HepG2 (cell line): Measurements from ENCODE around the gene CAPN9. TPM values are rescaled to one million over a fixed set of nuclear protein-coding genes. Genes with fewer than 3 reads are reported as not detected.

Source experiments
- FOXK1 ChIP-seq: sonication (generic); formaldehyde crosslinking; IDR thresholded peaks from 2 replicates; pipeline ENCODE4 v1.4.0; 2020; ENCODE audit warnings: low read depth, missing genetic modification reagents, borderline replicate concordance
- MAFF ChIP-seq: IDR thresholded peaks from 2 replicates; pipeline ENCODE4 v1.6.1; 2011; ENCODE audit warnings: low read depth, low read length, improper control_type of control experiment
- NR2F1 ChIP-seq, 2 experiments: fragments of 450-650 bp in 1 of 2; formaldehyde crosslinking in 1 of 2; IDR thresholded peaks; 2 replicates each; pipeline versions ENCODE4 v1.5.0 to v1.6.1; 2016 to 2020; ENCODE audit warnings: mild to moderate bottlenecking in 1 of 2, missing compliant biosample characterization in 1 of 2, missing genetic modification reagents in 1 of 2, moderate library complexity in 1 of 2
- SALL1 ChIP-seq: sonication (generic); formaldehyde crosslinking; IDR thresholded peaks from 2 replicates; pipeline ENCODE4 v1.8.0; 2022; ENCODE audit warnings: mild to moderate bottlenecking, missing genetic modification reagents
- SMARCE1 ChIP-seq: fragments of 450-650 bp; IDR thresholded peaks from 2 replicates; pipeline ENCODE4 v1.6.1; 2017; ENCODE audit warnings: borderline replicate concordance
- ZBTB20 ChIP-seq: sonication (generic); formaldehyde crosslinking; IDR thresholded peaks from 2 replicates; pipeline ENCODE4 v1.8.1; 2023; ENCODE audit warnings: missing genetic modification reagents, low read depth, mild to moderate bottlenecking, borderline replicate concordance
- ZFP36L1 ChIP-seq: sonication (generic); formaldehyde crosslinking; IDR thresholded peaks from 2 replicates; pipeline ENCODE4 v1.8.0; 2022; ENCODE audit warnings: mild to moderate bottlenecking, missing genetic modification reagents, moderate library complexity
- ZMAT3 ChIP-seq: sonication (generic); formaldehyde crosslinking; conservative IDR thresholded peaks from 2 replicates; pipeline ENCODE4 v1.7.0; 2021; ENCODE audit warnings: missing genetic modification reagents
- ZNF607 ChIP-seq: sonication (generic); formaldehyde crosslinking; IDR thresholded peaks from 2 replicates; pipeline ENCODE4 v1.5.1; 2020; ENCODE audit warnings: missing genetic modification reagents, mild to moderate bottlenecking, borderline replicate concordance
- ZNF670 ChIP-seq: sonication (generic); formaldehyde crosslinking; IDR thresholded peaks from 2 replicates; pipeline ENCODE4 v1.8.0; 2022; ENCODE audit warnings: mild to moderate bottlenecking, missing genetic modification reagents, borderline replicate concordance
- polyA plus RNA-seq, 8 experiments: library from polyadenylated mRNA; depleted of rRNA in 3 of 8; stranded (reverse) in 7 of 8; unstranded in 1 of 8; fragments of >200 nt; fragmentation: Illumina TruSeq in 4 of 8; extraction: Trizol in 4 of 8; gene quantifications; 2 replicates each; pipeline versions ENCODE4 v1.2.1 to v1.2.3, GENCODE V29; 2011 to 2016; ENCODE audit warnings: low read depth in 4 of 8, missing spikeins in 1 of 8, mixed read lengths in 1 of 8; ENCODE audit not compliant: insufficient read depth in 1 of 8
- total RNA-seq, 5 experiments: library from RNA; depleted of rRNA; stranded (reverse); fragments of >200 nt; fragmentation: Illumina TruSeq; extraction: Trizol; gene quantifications; 2 replicates each; pipeline ENCODE4 v1.2.3, GENCODE V29; 2016; ENCODE audit warnings: low read depth in 1 of 5
- TF ChIP-seq, protein P1 (sequence below): sonication (generic); formaldehyde crosslinking; IDR thresholded peaks from 2 replicates; pipeline ENCODE4 v1.5.1; 2020; ENCODE audit warnings: mild to moderate bottlenecking, moderate library complexity, missing genetic modification reagents
- TF ChIP-seq, protein P2 (sequence below), 2 experiments: sonication (generic) in 1 of 2; formaldehyde crosslinking in 1 of 2; IDR thresholded peaks; 2 replicates each; pipeline versions ENCODE4 v1.5.1 to v1.6.1; 2011 to 2020; ENCODE audit warnings: borderline replicate concordance in 1 of 2, low read depth in 1 of 2, low read length in 1 of 2, mild to moderate bottlenecking in 1 of 2, missing genetic modification reagents in 1 of 2, moderate library complexity in 1 of 2
- TF ChIP-seq, protein P3 (sequence below): sonication (generic); formaldehyde crosslinking; conservative IDR thresholded peaks from 2 replicates; pipeline ENCODE4 v1.4.0; 2020; ENCODE audit warnings: missing genetic modification reagents
- TF ChIP-seq, protein P4 (sequence below): sonication (generic); formaldehyde crosslinking; IDR thresholded peaks from 2 replicates; pipeline ENCODE4 v1.5.0; 2020; ENCODE audit warnings: missing genetic modification reagents
- TF ChIP-seq, protein P5 (sequence below): sonication (generic); formaldehyde crosslinking; IDR thresholded peaks from 2 replicates; pipeline ENCODE4 v1.4.0; 2020; ENCODE audit warnings: missing genetic modification reagents, borderline replicate concordance

Gene CAPN9
- total and polyA plus RNA-seq, 2 of the 13 experiments (the other 11 are each of a cell fraction or from before 2014, with no cell fraction given), result 0.04 to 0.31 TPM

DNA sequence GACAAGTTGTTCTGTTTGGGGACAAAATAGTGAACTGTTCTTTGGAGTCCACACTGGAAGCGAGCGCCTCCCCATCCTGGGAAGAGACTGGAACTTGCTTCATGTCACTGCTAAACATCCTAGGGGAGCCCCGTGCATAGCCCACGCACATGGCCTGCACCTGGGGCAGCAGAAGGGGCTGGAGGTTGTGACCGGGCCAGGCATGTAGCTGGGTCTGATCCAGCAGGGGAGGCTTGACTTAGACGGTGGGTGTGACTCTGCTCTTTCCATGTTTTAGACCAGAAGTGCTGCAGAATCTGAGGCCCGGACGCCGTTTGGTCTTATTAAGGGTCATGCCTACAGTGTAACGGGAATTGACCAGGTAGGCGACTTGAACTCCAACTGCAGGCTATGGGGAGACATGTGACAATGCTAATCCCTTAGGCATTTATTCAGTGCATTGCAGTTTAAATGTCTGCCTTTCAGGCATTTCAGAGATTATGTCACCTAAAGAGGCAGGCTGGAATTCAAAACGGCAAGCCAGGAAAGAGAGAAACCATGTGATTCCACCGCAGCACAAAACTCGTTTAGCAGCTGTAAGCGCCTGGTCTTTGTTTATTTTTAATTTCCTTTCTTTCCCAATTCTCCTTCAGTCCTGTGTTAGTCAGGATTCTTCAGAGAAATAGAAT lies 21.8 kb downstream of the CAPN9 start (continued):
- TF ChIP-seq, protein P1, sequence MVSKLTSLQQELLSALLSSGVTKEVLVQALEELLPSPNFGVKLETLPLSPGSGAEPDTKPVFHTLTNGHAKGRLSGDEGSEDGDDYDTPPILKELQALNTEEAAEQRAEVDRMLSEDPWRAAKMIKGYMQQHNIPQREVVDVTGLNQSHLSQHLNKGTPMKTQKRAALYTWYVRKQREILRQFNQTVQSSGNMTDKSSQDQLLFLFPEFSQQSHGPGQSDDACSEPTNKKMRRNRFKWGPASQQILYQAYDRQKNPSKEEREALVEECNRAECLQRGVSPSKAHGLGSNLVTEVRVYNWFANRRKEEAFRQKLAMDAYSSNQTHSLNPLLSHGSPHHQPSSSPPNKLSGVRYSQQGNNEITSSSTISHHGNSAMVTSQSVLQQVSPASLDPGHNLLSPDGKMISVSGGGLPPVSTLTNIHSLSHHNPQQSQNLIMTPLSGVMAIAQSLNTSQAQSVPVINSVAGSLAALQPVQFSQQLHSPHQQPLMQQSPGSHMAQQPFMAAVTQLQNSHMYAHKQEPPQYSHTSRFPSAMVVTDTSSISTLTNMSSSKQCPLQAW (CRISPR knock-in tag), result peak; percentile 53; the same call in 1 of the 2 replicates
- TF ChIP-seq, protein P2, sequence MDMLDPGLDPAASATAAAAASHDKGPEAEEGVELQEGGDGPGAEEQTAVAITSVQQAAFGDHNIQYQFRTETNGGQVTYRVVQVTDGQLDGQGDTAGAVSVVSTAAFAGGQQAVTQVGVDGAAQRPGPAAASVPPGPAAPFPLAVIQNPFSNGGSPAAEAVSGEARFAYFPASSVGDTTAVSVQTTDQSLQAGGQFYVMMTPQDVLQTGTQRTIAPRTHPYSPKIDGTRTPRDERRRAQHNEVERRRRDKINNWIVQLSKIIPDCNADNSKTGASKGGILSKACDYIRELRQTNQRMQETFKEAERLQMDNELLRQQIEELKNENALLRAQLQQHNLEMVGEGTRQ (IDR thresholded peaks at IDR 0.05; ENCODE audit: low read depth, low read length), result no peak
- TF ChIP-seq, protein P2 (CRISPR knock-in tag; IDR thresholded peaks at IDR 0.05; ENCODE audit: borderline replicate concordance), result no peak
- TF ChIP-seq ZNF670 (CRISPR knock-in tag), result no peak
- no peak for TF ChIP-seq SMARCE1
- TF ChIP-seq ZMAT3, result no peak
- TF ChIP-seq, protein P3, sequence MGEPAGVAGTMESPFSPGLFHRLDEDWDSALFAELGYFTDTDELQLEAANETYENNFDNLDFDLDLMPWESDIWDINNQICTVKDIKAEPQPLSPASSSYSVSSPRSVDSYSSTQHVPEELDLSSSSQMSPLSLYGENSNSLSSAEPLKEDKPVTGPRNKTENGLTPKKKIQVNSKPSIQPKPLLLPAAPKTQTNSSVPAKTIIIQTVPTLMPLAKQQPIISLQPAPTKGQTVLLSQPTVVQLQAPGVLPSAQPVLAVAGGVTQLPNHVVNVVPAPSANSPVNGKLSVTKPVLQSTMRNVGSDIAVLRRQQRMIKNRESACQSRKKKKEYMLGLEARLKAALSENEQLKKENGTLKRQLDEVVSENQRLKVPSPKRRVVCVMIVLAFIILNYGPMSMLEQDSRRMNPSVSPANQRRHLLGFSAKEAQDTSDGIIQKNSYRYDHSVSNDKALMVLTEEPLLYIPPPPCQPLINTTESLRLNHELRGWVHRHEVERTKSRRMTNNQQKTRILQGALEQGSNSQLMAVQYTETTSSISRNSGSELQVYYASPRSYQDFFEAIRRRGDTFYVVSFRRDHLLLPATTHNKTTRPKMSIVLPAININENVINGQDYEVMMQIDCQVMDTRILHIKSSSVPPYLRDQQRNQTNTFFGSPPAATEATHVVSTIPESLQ (CRISPR knock-in tag), result no peak
- TF ChIP-seq FOXK1 (CRISPR knock-in tag), result no peak
- TF ChIP-seq ZNF607 (CRISPR knock-in tag), result no peak
- TF ChIP-seq MAFF, result no peak
- TF ChIP-seq, protein P4, sequence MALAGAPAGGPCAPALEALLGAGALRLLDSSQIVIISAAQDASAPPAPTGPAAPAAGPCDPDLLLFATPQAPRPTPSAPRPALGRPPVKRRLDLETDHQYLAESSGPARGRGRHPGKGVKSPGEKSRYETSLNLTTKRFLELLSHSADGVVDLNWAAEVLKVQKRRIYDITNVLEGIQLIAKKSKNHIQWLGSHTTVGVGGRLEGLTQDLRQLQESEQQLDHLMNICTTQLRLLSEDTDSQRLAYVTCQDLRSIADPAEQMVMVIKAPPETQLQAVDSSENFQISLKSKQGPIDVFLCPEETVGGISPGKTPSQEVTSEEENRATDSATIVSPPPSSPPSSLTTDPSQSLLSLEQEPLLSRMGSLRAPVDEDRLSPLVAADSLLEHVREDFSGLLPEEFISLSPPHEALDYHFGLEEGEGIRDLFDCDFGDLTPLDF (CRISPR knock-in tag), result no peak
- TF ChIP-seq ZFP36L1 (CRISPR knock-in tag), result no peak
- TF ChIP-seq, protein P5, sequence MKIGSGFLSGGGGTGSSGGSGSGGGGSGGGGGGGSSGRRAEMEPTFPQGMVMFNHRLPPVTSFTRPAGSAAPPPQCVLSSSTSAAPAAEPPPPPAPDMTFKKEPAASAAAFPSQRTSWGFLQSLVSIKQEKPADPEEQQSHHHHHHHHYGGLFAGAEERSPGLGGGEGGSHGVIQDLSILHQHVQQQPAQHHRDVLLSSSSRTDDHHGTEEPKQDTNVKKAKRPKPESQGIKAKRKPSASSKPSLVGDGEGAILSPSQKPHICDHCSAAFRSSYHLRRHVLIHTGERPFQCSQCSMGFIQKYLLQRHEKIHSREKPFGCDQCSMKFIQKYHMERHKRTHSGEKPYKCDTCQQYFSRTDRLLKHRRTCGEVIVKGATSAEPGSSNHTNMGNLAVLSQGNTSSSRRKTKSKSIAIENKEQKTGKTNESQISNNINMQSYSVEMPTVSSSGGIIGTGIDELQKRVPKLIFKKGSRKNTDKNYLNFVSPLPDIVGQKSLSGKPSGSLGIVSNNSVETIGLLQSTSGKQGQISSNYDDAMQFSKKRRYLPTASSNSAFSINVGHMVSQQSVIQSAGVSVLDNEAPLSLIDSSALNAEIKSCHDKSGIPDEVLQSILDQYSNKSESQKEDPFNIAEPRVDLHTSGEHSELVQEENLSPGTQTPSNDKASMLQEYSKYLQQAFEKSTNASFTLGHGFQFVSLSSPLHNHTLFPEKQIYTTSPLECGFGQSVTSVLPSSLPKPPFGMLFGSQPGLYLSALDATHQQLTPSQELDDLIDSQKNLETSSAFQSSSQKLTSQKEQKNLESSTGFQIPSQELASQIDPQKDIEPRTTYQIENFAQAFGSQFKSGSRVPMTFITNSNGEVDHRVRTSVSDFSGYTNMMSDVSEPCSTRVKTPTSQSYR (CRISPR knock-in tag), result no peak
- TF ChIP-seq ZBTB20 (CRISPR knock-in tag), result no peak
- peak; percentile 42; the same call in 1 of the 2 replicates for TF ChIP-seq SALL1 (CRISPR knock-in tag)
- no peak for TF ChIP-seq NR2F1 (CRISPR knock-in tag; IDR thresholded peaks at IDR 0.05)
